ENCODE data around the gene STRN. TPM values are rescaled to one million over a fixed set of nuclear protein-coding genes. Genes with fewer than 3 reads are reported as not detected.
A peak's percentile ranks its signal among the peaks of the same experiment; 100 is the strongest.

The STRN gene
- total and polyA plus RNA-seq, 2 of the 13 experiments (the other 11 are each of a cell fraction or from before 2014, with no cell fraction given), result 10.4 to 19.3 TPM

DNA sequence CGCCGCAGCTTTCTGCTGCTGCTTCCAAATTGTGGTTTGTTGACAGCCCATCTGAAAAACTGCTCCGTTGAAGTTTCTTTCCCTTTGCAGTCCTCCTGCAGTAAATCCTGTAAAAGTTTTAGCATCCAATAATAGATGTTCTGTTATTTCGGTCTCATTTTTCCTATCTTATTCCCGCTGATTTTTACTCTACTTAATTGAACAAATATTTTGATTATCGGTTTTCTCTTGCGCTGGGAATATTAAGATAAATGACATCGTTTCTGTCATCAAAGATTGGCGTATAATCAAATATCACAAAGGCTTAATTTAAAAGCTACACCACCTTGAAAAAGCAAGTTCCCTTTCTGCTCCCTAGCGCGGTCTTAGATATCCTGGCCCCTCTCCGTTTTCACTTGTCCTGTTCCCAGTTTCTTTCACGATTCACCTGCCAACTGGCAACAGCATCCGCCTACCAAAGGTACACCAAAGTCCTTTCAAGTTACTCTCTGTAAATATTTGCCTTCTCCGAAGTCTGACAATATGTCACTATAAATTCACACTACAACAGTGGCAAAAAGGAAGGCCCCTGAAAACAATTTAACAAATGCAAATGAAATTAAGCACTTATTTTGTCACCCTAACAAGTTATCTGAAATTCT, 1.0 kb upstream of the STRN start (continued):
- TF ChIP-seq, protein P1, sequence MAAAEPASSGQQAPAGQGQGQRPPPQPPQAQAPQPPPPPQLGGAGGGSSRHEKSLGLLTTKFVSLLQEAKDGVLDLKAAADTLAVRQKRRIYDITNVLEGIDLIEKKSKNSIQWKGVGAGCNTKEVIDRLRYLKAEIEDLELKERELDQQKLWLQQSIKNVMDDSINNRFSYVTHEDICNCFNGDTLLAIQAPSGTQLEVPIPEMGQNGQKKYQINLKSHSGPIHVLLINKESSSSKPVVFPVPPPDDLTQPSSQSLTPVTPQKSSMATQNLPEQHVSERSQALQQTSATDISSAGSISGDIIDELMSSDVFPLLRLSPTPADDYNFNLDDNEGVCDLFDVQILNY (CRISPR knock-in tag; conservative IDR thresholded peaks at IDR 0.05), result no peak
- no peak for TF ChIP-seq TP53 (CRISPR knock-in tag; conservative IDR thresholded peaks at IDR 0.05)
- TF ChIP-seq ZNF773 (CRISPR knock-in tag; IDR thresholded peaks at IDR 0.05; ENCODE audit: borderline replicate concordance), result no peak
- TF ChIP-seq, protein P2, sequence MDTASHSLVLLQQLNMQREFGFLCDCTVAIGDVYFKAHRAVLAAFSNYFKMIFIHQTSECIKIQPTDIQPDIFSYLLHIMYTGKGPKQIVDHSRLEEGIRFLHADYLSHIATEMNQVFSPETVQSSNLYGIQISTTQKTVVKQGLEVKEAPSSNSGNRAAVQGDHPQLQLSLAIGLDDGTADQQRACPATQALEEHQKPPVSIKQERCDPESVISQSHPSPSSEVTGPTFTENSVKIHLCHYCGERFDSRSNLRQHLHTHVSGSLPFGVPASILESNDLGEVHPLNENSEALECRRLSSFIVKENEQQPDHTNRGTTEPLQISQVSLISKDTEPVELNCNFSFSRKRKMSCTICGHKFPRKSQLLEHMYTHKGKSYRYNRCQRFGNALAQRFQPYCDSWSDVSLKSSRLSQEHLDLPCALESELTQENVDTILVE (CRISPR knock-in tag; IDR thresholded peaks at IDR 0.05), result no peak
- TF ChIP-seq ZNF354B (CRISPR knock-in tag; IDR thresholded peaks at IDR 0.05), result no peak
- TF ChIP-seq NCOA2 (CRISPR knock-in tag; IDR thresholded peaks at IDR 0.05), result peak; percentile 46
- TF ChIP-seq BCL6 (CRISPR knock-in tag; IDR thresholded peaks at IDR 0.05), result peak; percentile 85
- TF ChIP-seq FOSL2 (CRISPR knock-in tag; IDR thresholded peaks at IDR 0.05), result peak; percentile 37; the same call in 1 of the 2 replicates
- peak; percentile 72 for TF ChIP-seq SAP130 (CRISPR knock-in tag; IDR thresholded peaks at IDR 0.05; ENCODE audit: low read depth)
- 0 out of 2 replicates have a peak, but pooled peaks have one; percentile 16 for TF ChIP-seq HDAC1 (CRISPR knock-in tag; IDR thresholded peaks at IDR 0.05)
- TF ChIP-seq TBX3 (IDR thresholded peaks at IDR 0.05; ENCODE audit: borderline replicate concordance), result peak; percentile 88; the same call in 1 of the 2 replicates
- no peak for TF ChIP-seq ZKSCAN1 (IDR thresholded peaks at IDR 0.05; ENCODE audit: low read length)
- TF ChIP-seq REPIN1 (CRISPR knock-in tag; IDR thresholded peaks at IDR 0.05; ENCODE audit: borderline replicate concordance, low read depth), result no peak
- TF ChIP-seq, protein P3, sequence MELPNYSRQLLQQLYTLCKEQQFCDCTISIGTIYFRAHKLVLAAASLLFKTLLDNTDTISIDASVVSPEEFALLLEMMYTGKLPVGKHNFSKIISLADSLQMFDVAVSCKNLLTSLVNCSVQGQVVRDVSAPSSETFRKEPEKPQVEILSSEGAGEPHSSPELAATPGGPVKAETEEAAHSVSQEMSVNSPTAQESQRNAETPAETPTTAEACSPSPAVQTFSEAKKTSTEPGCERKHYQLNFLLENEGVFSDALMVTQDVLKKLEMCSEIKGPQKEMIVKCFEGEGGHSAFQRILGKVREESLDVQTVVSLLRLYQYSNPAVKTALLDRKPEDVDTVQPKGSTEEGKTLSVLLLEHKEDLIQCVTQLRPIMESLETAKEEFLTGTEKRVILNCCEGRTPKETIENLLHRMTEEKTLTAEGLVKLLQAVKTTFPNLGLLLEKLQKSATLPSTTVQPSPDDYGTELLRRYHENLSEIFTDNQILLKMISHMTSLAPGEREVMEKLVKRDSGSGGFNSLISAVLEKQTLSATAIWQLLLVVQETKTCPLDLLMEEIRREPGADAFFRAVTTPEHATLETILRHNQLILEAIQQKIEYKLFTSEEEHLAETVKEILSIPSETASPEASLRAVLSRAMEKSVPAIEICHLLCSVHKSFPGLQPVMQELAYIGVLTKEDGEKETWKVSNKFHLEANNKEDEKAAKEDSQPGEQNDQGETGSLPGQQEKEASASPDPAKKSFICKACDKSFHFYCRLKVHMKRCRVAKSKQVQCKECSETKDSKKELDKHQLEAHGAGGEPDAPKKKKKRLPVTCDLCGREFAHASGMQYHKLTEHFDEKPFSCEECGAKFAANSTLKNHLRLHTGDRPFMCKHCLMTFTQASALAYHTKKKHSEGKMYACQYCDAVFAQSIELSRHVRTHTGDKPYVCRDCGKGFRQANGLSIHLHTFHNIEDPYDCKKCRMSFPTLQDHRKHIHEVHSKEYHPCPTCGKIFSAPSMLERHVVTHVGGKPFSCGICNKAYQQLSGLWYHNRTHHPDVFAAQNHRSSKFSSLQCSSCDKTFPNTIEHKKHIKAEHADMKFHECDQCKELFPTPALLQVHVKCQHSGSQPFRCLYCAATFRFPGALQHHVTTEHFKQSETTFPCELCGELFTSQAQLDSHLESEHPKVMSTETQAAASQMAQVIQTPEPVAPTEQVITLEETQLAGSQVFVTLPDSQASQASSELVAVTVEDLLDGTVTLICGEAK (IDR thresholded peaks at IDR 0.05), result no peak
- TF ChIP-seq, protein P3 (CRISPR knock-in tag; IDR thresholded peaks at IDR 0.05), result no peak
- TF ChIP-seq, protein P4, sequence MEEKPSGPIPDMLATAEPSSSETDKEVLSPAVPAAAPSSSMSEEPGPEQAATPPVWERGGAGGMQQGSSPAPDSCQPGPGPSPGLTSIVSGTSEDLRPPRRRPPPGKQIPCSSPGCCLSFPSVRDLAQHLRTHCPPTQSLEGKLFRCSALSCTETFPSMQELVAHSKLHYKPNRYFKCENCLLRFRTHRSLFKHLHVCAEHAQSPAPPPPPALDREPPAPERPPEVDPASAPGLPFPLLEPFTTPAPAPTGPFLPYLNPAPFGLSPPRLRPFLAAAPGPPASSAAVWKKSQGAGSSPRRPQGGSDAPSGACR (CRISPR knock-in tag; IDR thresholded peaks at IDR 0.05), result 0 out of 2 replicates have a peak, but pooled peaks have one; percentile 75
- TF ChIP-seq HMG20A (CRISPR knock-in tag; IDR thresholded peaks at IDR 0.05; ENCODE audit: borderline replicate concordance), result peak; percentile 68
- no peak for TF ChIP-seq YY1 (IDR thresholded peaks at IDR 0.05; ENCODE audit: insufficient read depth, insufficient replicate concordance, low read depth, low read length)
